ENCODE measurements around the gene PDHB.

The PDHB gene

GRCh38 chr3:58434990-58435389, 1.4 kb upstream of the PDHB start:
- no peak for DNase-seq

- no peak for DNase-seq
Measured at GRCh38 chr3:58434511-58434910, 879 bp upstream of the PDHB start.

- no peak for DNase-seq
Measured at GRCh38 chr3:58434168-58434504, 504 bp upstream of the PDHB start.

- DNase-seq: no peak
Measured at GRCh38 chr3:58432905-58433304, 727 bp downstream of the PDHB start.

- DNase-seq: no peak
Measured at GRCh38 chr3:58429657-58430056, 4.0 kb downstream of the PDHB start.

GRCh38 chr3:58427661-58428361, 5.8 kb downstream of the PDHB start:
- DNase-seq: no peak

- no peak for DNase-seq
Measured at GRCh38 chr3:58425782-58426181, 7.8 kb downstream of the PDHB start.

- no peak for DNase-seq
Measured at GRCh38 chr3:58424613-58425012, 9.0 kb downstream of the PDHB start.

GRCh38 chr3:58422756-58423325, 10.8 kb downstream of the PDHB start:
- DNase-seq: no peak

- no peak for DNase-seq
Measured at GRCh38 chr3:58421004-58421403, 12.6 kb downstream of the PDHB start.

- DNase-seq: no peak
Measured at GRCh38 chr3:58419780-58420507, 13.7 kb downstream of the PDHB start.

- DNase-seq: no peak
Measured at GRCh38 chr3:58418227-58418626, 15.4 kb downstream of the PDHB start.

GRCh38 chr3:58417075-58417474, 16.6 kb downstream of the PDHB start:
- DNase-seq: no peak

GRCh38 chr3:58416191-58416590, 17.4 kb downstream of the PDHB start:
- DNase-seq: no peak

GRCh38 chr3:58414538-58415197, 19.0 kb downstream of the PDHB start:
- DNase-seq: no peak

GRCh38 chr3:58411851-58412830, 21.5 kb downstream of the PDHB start:
- DNase-seq: no peak

- no peak for DNase-seq
Measured at GRCh38 chr3:58411036-58411435, 22.6 kb downstream of the PDHB start.

GRCh38 chr3:58409663-58410062, 24.0 kb downstream of the PDHB start:
- no peak for DNase-seq

GRCh38 chr3:58408906-58409305, 24.7 kb downstream of the PDHB start:
- no peak for DNase-seq

- no peak for DNase-seq
Measured at GRCh38 chr3:58404396-58404795, 29.2 kb downstream of the PDHB start.

- no peak for DNase-seq
Measured at GRCh38 chr3:58403513-58404109, 30.0 kb downstream of the PDHB start.

- DNase-seq: no peak
Measured at GRCh38 chr3:58398669-58399333, 34.8 kb downstream of the PDHB start.

All from activated CD8-positive, alpha-beta memory T cell treated with anti-CD3 and anti-CD28 coated beads, Interleukin-2, amount 50 U/mL, for 48 hours (primary cell).